MM.1S (cell line): ENCODE results near the gene BPIFB3.

Experiments used
- DNase-seq: peaks from one replicate; pipeline ENCODE4 v3.0.0-alpha.2; 2015
- H2AFZ ChIP-seq: fragments of 300-600 bp; sonication (generic); 2 replicates; pipeline ENCODE4 v1.6.0; 2016; ENCODE audit warnings: antibody characterized with exemption, low read length
- H3F3A ChIP-seq: fragments of 300-600 bp; sonication (generic); 2 replicates; pipeline ENCODE4 v1.6.1; 2016; ENCODE audit warnings: mild to moderate bottlenecking, antibody characterized with exemption, low read length, moderate library complexity, mixed read lengths; ENCODE audit not compliant: insufficient read depth
- H3K27ac ChIP-seq: fragments of 300-600 bp; sonication (generic); 2 replicates; pipeline ENCODE4 v1.5.1; 2016; ENCODE audit warnings: mild to moderate bottlenecking, low read length
- H3K27me3 ChIP-seq: fragments of 300-600 bp; sonication (generic); replicated peaks from 2 replicates; pipeline ENCODE4 v1.6.0; 2016; ENCODE audit warnings: low read length; ENCODE audit not compliant: insufficient read depth
- H3K36me3 ChIP-seq: fragments of 300-600 bp; sonication (generic); replicated peaks from 2 replicates; pipeline ENCODE4 v1.6.1; 2016; ENCODE audit warnings: mild to moderate bottlenecking, low read length, mixed read lengths; ENCODE audit not compliant: insufficient read depth
- H3K4me1 ChIP-seq: fragments of 300-600 bp; sonication (generic); 2 replicates; pipeline ENCODE4 v1.6.1; 2016; ENCODE audit warnings: low read length, mixed read lengths
- H3K4me2 ChIP-seq: fragments of 300-600 bp; sonication (generic); 2 replicates; pipeline ENCODE4 v1.6.0; 2016; ENCODE audit warnings: low read depth, low read length
- H3K4me3 ChIP-seq: fragments of 300-600 bp; sonication (generic); 2 replicates; pipeline ENCODE4 v1.5.1; 2016; ENCODE audit warnings: low read length, mixed read lengths
- H3K79me2 ChIP-seq: fragments of 300-600 bp; sonication (generic); 2 replicates; pipeline ENCODE4 v1.6.1; 2016; ENCODE audit warnings: mixed run types, low read length, mixed read lengths
- H3K9ac ChIP-seq: fragments of 300-600 bp; sonication (generic); 2 replicates; pipeline ENCODE4 v1.6.1; 2016; ENCODE audit warnings: low read length, mixed read lengths
- H3K9me2 ChIP-seq: fragments of 300-600 bp; sonication (generic); replicated peaks from 2 replicates; pipeline ENCODE4 v1.6.1; 2016; ENCODE audit warnings: mild to moderate bottlenecking, low read length, mixed read lengths; ENCODE audit not compliant: insufficient read depth
- H3K9me3 ChIP-seq: fragments of 300-600 bp; sonication (generic); replicated peaks from 2 replicates; pipeline ENCODE4 v1.6.1; 2016; ENCODE audit warnings: mild to moderate bottlenecking, low read length, mixed read lengths; ENCODE audit not compliant: insufficient read depth
- H4K20me1 ChIP-seq: fragments of 300-600 bp; sonication (generic); 2 replicates; pipeline ENCODE4 v1.6.1; 2016; ENCODE audit warnings: mild to moderate bottlenecking, low read length, moderate library complexity, mixed read lengths; ENCODE audit not compliant: insufficient read depth
- CTCF ChIP-seq: fragments of 300-600 bp; sonication (generic); IDR thresholded peaks from 2 replicates; pipeline ENCODE4 v1.5.1; 2016; ENCODE audit warnings: antibody characterized with exemption, low read length, mixed read lengths
- EZH2 ChIP-seq: fragments of 300-600 bp; sonication (generic); optimal IDR thresholded peaks from 2 replicates; pipeline ENCODE3; 2017; ENCODE audit warnings: low read depth, mild to moderate bottlenecking, antibody characterized with exemption, low read length, mixed read lengths
- EZH2phosphoT487 ChIP-seq: fragments of 300-600 bp; sonication (generic); IDR thresholded peaks from 2 replicates; pipeline ENCODE4 v1.6.1; 2018; ENCODE audit warnings: antibody characterized with exemption, low read length

BPIFB3 gene

GRCh38 chr20:33030076-33030475 is 23.6 kb upstream of the BPIFB3 start:
- H3K79me2 ChIP-seq, result no peaks in the 10 kb centered on the region
- no peak for TF ChIP-seq EZH2phosphoT487
- no peak for TF ChIP-seq EZH2
- no peak for TF ChIP-seq CTCF
- no peaks in the 10 kb centered on the region for H3K9me3 ChIP-seq
- H3F3A ChIP-seq, result no peaks in the 10 kb centered on the region
- H3K9me2 ChIP-seq, result no peaks in the 10 kb centered on the region
- H3K27me3 ChIP-seq, result peaks cover 48% of the 10 kb centered on the region
- no peak for DNase-seq
- H3K4me2 ChIP-seq, result no peak overlapping the region
- H3K4me1 ChIP-seq, result no peaks in the 10 kb centered on the region
- no peak overlapping the region for H3K4me3 ChIP-seq
- H3K36me3 ChIP-seq, result no peaks in the 10 kb centered on the region
- no peak overlapping the region for H3K9ac ChIP-seq
- no peak overlapping the region for H2AFZ ChIP-seq
- H3K27ac ChIP-seq, result no peak overlapping the region
- no peaks in the 10 kb centered on the region for H4K20me1 ChIP-seq

- Histone ChIP-seq H3K4me1 (no peaks in the 10 kb centered on the region), H4K20me1 (no peaks in the 10 kb centered on the region), H3K9me2 (no peaks in the 10 kb centered on the region), H3K4me3 (no peak overlapping the region), H3K9me3 (no peaks in the 10 kb centered on the region), H2AFZ (no peak overlapping the region), H3K9ac (no peak overlapping the region), H3K27ac (no peak overlapping the region), H3K79me2 (no peaks in the 10 kb centered on the region), H3K4me2 (no peak overlapping the region), H3K36me3 (no peaks in the 10 kb centered on the region), H3F3A (no peaks in the 10 kb centered on the region), H3K27me3 (peaks cover 44% of the 10 kb centered on the region)
- DNase-seq, result no peak
- no peak for TF ChIP-seq EZH2phosphoT487
- TF ChIP-seq EZH2, result no peak
- TF ChIP-seq CTCF, result no peak
Observed at GRCh38 chr20:33030569-33030968, 23.1 kb upstream of the BPIFB3 start.

- H3K36me3 ChIP-seq, result no peaks in the 10 kb centered on the region
- no peaks in the 10 kb centered on the region for H3K9me2 ChIP-seq
- no peaks in the 10 kb centered on the region for H4K20me1 ChIP-seq
- no peak within 1 kb of the TSS for H3K9ac ChIP-seq
- H2AFZ ChIP-seq, result no peak within 1 kb of the TSS
- H3K79me2 ChIP-seq, result no peaks in the 10 kb centered on the region
- no peaks in the 10 kb centered on the region for H3K9me3 ChIP-seq
- TF ChIP-seq EZH2phosphoT487 (no peak), CTCF (no peak), EZH2 (no peak)
- no peak for DNase-seq
- H3K4me1 ChIP-seq, result no peaks in the 10 kb centered on the region
- H3K4me2 ChIP-seq, result no peak within 1 kb of the TSS
- no peak within 1 kb of the TSS for H3K4me3 ChIP-seq
- no peak within 1 kb of the TSS for H3K27ac ChIP-seq
- no peaks in the 10 kb centered on the region for H3F3A ChIP-seq
- H3K27me3 ChIP-seq, result peaks cover 43% of the 10 kb centered on the region
Observed at GRCh38 chr20:33031531-33031930, 22.2 kb upstream of the BPIFB3 start, which contains the start of gene BPIFB6. Gene BPIFB6 (plus strand): TSS chr20:33031648. CDS start chr20:33031648, 0 bp downstream.
